Measurements from ENCODE around the gene EVL. TPM values are rescaled to one million over a fixed set of nuclear protein-coding genes. Genes with fewer than 3 reads are reported as not detected.
A peak's percentile ranks its signal among the peaks of the same experiment; 100 is the strongest.

The EVL gene
- total and polyA plus RNA-seq, 4 donors: 54.5 to 99.9 (median 78.2) TPM

DNA sequence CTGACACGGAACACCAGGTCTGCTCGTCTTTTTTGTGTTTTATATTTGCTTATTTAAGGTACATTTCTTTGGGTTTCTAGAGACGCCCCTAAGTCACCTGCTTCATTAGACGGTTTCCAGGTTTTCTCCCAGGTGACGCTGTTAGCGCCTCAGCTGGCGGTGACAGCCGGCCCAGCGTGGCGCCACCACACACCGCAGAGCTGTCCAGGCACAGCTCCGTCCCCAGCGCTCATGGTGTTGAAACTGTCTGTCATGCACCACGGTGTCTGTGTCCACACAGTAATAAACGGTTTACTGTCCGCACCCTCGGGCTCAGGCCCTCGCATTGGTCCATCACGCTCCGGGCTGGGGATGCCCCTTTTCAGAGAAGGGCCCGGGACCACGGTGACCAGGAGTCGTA is 78.7 kb downstream of the EVL start:
- H3K27ac ChIP-seq (ENCODE audit: low read depth in 1 of 2, low read length in 1 of 2): no peak overlapping the region
- H3K9ac ChIP-seq (ENCODE audit: insufficient read depth in 1 of 2, low read length in 2 of 2): no peak overlapping the region
- no peak for DNase-seq
- no peak for ATAC-seq (ENCODE audit: insufficient read depth, low FRiP score)
- H3K4me3 ChIP-seq: no peak overlapping the region
- H3K27me3 ChIP-seq (ENCODE audit: control insufficient read depth in 3 of 3, insufficient read depth in 3 of 3, low read length in 2 of 3): no peaks in the 10 kb centered on the region
- peaks cover 0 to 17% (median 3%) of the 10 kb centered on the region in 4 donors for H3K36me3 ChIP-seq (ENCODE audit: control insufficient read depth in 4 of 4, insufficient read depth in 4 of 4, low read length in 4 of 4)
- no peak for TF ChIP-seq CTCF (IDR thresholded peaks at IDR 0.05; ENCODE audit: control extremely low read depth, extremely low read depth)
- WGBS, 2 donors: 92 to 96% methylated on average over 23 of the region's 23 CpGs
- no peaks in the 10 kb centered on the region for H3K9me3 ChIP-seq (ENCODE audit: control insufficient read depth in 4 of 4, insufficient read depth in 3 of 4, low read length in 3 of 4)
- peaks cover 0 to 50% (median 31%) of the 10 kb centered on the region in 5 donors for H3K4me1 ChIP-seq (ENCODE audit: control insufficient read depth in 5 of 5, insufficient read depth in 5 of 5, low read length in 5 of 5)

GRCh38 chr14:100144645-100144995 is 79.4 kb downstream of the EVL start:
- H3K27ac ChIP-seq (ENCODE audit: low read depth in 1 of 2, low read length in 1 of 2): peak overlapping the region in 1 of 2 donors; percentile 70
- TF ChIP-seq CTCF (IDR thresholded peaks at IDR 0.05; ENCODE audit: control extremely low read depth, extremely low read depth): no peak
- H3K4me1 ChIP-seq (ENCODE audit: control insufficient read depth in 5 of 5, insufficient read depth in 5 of 5, low read length in 5 of 5): peaks cover 0 to 50% (median 31%) of the 10 kb centered on the region in 5 donors
- H3K9ac ChIP-seq (ENCODE audit: insufficient read depth in 1 of 2, low read length in 2 of 2): no peak overlapping the region
- no peaks in the 10 kb centered on the region for H3K9me3 ChIP-seq (ENCODE audit: control insufficient read depth in 4 of 4, insufficient read depth in 3 of 4, low read length in 3 of 4)
- peaks cover 0 to 17% (median 3%) of the 10 kb centered on the region in 4 donors for H3K36me3 ChIP-seq (ENCODE audit: control insufficient read depth in 4 of 4, insufficient read depth in 4 of 4, low read length in 4 of 4)
- no peak for ATAC-seq (ENCODE audit: insufficient read depth, low FRiP score)
- no peak overlapping the region for H3K4me3 ChIP-seq
- DNase-seq: no peak
- WGBS, 2 donors: 57 to 77% methylated on average over 4 of the region's 4 CpGs
- no peaks in the 10 kb centered on the region for H3K27me3 ChIP-seq (ENCODE audit: control insufficient read depth in 3 of 3, insufficient read depth in 3 of 3, low read length in 2 of 3)

- no peak overlapping the region for H3K9ac ChIP-seq (ENCODE audit: insufficient read depth in 1 of 2, low read length in 2 of 2)
- peaks cover 0 to 47% (median 31%) of the 10 kb centered on the region in 5 donors for H3K4me1 ChIP-seq (ENCODE audit: control insufficient read depth in 5 of 5, insufficient read depth in 5 of 5, low read length in 5 of 5)
- no peaks in the 10 kb centered on the region for H3K27me3 ChIP-seq (ENCODE audit: control insufficient read depth in 3 of 3, insufficient read depth in 3 of 3, low read length in 2 of 3)
- H3K4me3 ChIP-seq: no peak overlapping the region
- WGBS, 2 donors: 64 to 74% methylated on average over 17 to 18 of the region's 18 CpGs
- ATAC-seq (ENCODE audit: insufficient read depth, low FRiP score): no peak
- H3K9me3 ChIP-seq (ENCODE audit: control insufficient read depth in 4 of 4, insufficient read depth in 3 of 4, low read length in 3 of 4): no peaks in the 10 kb centered on the region
- no peak for DNase-seq
- no peak for TF ChIP-seq CTCF (IDR thresholded peaks at IDR 0.05; ENCODE audit: control extremely low read depth, extremely low read depth)
- peaks cover 0 to 17% (median 3%) of the 10 kb centered on the region in 4 donors for H3K36me3 ChIP-seq (ENCODE audit: control insufficient read depth in 4 of 4, insufficient read depth in 4 of 4, low read length in 4 of 4)
- peak overlapping the region in 1 of 2 donors; percentile 70 for H3K27ac ChIP-seq (ENCODE audit: low read depth in 1 of 2, low read length in 1 of 2)
Measured at GRCh38 chr14:100144996-100145646, 79.9 kb downstream of the EVL start.

All from lung (tissue), 12 donors.